ENCODE measurements around the gene ETF1.
A peak's percentile ranks its signal among the peaks of the same experiment; 100 is the strongest.

ETF1 gene

GRCh38 chr5:138463419-138464007 is 79.5 kb downstream of the ETF1 start:
- DNase-seq (ENCODE audit: low spot score), result no peak

- no peak for DNase-seq (ENCODE audit: low spot score)
Observed at GRCh38 chr5:138461343-138462125, 81.5 kb downstream of the ETF1 start.

- DNase-seq (ENCODE audit: low spot score), result no peak
Observed at GRCh38 chr5:138460032-138460693, 82.9 kb downstream of the ETF1 start.

- DNase-seq (ENCODE audit: low spot score), result peak; percentile 67
Observed at GRCh38 chr5:138459311-138459933, 83.6 kb downstream of the ETF1 start.

- DNase-seq (ENCODE audit: low spot score), result no peak
Observed at GRCh38 chr5:138458856-138459255, 84.2 kb downstream of the ETF1 start.

GRCh38 chr5:138458384-138458783 is 84.7 kb downstream of the ETF1 start:
- no peak for DNase-seq (ENCODE audit: low spot score)

GRCh38 chr5:138457531-138458275 is 85.3 kb downstream of the ETF1 start:
- no peak for DNase-seq (ENCODE audit: low spot score)
